Diencephalon (tissue), 1 donor: Measurements from ENCODE around the gene CDK7. TPM values are rescaled to one million over a fixed set of nuclear protein-coding genes. Genes with fewer than 3 reads are reported as not detected.

ENCODE experiments used
- total RNA-seq: library from RNA; depleted of rRNA; stranded (reverse); fragments of >200 nt; gene quantifications from one replicate; pipeline ENCODE4 v1.2.3, GENCODE V29; 2014

The CDK7 gene
- total RNA-seq: 50.7 TPM

GRCh38 chr5:69234457-69235268, at the start of gene CDK7:
TSS of gene CDK7 (plus strand) at chr5:69234886. CDS start at chr5:69234976, 90 bp downstream.

GRCh38 chr5:69189162-69190086, 45.3 kb upstream of the CDK7 start, which contains the start of gene CENPH:
TSS of gene CENPH (plus strand) at chr5:69189583. CDS start at chr5:69189635, 52 bp downstream.

Other genes starting within 250 kb of the CDK7 start
- 47.1 TPM for gene SLC30A5, start 140.9 kb upstream of the CDK7 start, total RNA-seq
- gene CCNB1, start 67.7 kb upstream of the CDK7 start, total RNA-seq: 38.5 TPM
- 13.6 TPM for gene CENPH, start 45.3 kb upstream of the CDK7 start, total RNA-seq
- 10.1 TPM for gene CCDC125, start 97.9 kb downstream of the CDK7 start, total RNA-seq
- gene AK6, start 134.6 kb downstream of the CDK7 start, total RNA-seq: 20.5 TPM
- 67.1 TPM for gene TAF9, start 134.6 kb downstream of the CDK7 start, total RNA-seq
- 45.2 TPM for gene RAD17, start 134.9 kb downstream of the CDK7 start, total RNA-seq
- 3.0 TPM for gene MARVELD2, start 180.2 kb downstream of the CDK7 start, total RNA-seq